T-helper 2 cell treated with Interferon-gamma antibody and Interleukin-4, amounts not matched to agents 100 ng/mL and 5 ng/mL, for 36 hours (primary cell): ENCODE measurements around the gene DTNB. TPM values are rescaled to one million over a fixed set of nuclear protein-coding genes. Genes with fewer than 3 reads are reported as not detected.

ENCODE experiments used
- intact Hi-C: fragments of 100-400 bp; cut with micrococcal nuclease; formaldehyde crosslinking; loops from one replicate; pipeline ENCODE4 v1.15.1; 2023
- total RNA-seq: library from RNA; stranded (reverse); gene quantifications from 2 replicates; pipeline ENCODE4 v1.2.3, GENCODE V29; 2022

The DTNB gene
- total RNA-seq, 1 donor from 2014 or later, result 24.7 TPM

DNA sequence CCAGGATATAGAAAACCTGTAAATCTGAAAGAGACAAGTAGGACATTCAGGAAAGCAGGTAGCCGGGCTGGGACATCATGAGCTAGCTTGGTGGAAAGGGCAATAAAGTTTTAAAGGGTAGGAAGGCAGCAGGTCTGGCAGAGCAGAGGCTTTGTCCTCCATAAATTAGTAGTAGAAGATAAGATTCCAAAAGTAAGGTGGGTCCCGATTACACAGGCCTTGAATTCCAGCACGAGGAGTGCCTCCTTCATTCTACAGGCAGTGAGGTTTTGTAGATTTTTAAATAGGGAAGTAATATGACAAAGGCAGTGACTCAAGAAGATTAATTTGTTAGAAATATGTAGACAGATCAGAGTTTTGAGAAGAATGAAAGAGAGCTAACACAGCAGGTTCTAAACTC is 160.7 kb downstream of the DTNB start:
- intact Hi-C loops, result no loop called here

GRCh38 chr2:25506226-25506625 is 167.2 kb downstream of the DTNB start:
- intact Hi-C loops, result no loop called here

- intact Hi-C loops, result no loop called here
These were observed 167.8 kb downstream of the DTNB start for GRCh38 chr2:25505622-25506021.

DNA sequence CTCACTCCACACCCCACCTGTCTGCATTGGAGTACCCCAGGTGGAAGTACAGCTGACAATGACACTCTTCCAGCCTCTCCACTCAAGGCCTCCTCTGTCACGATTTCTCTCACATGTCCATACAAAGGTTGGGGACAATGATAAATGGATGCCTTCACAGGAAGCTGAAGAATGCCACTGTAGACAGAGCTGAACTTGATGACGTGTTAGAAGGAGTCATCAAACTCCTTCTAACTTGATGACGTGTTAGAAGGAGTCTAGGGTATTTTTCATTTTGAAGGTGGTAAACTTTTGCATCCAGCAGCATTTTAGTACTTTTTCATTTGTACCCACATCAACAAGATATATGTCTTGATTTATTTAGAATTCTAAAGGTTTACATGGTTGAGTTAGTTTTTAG is 168.2 kb downstream of the DTNB start:
- intact Hi-C loops, result no loop called here

DNA sequence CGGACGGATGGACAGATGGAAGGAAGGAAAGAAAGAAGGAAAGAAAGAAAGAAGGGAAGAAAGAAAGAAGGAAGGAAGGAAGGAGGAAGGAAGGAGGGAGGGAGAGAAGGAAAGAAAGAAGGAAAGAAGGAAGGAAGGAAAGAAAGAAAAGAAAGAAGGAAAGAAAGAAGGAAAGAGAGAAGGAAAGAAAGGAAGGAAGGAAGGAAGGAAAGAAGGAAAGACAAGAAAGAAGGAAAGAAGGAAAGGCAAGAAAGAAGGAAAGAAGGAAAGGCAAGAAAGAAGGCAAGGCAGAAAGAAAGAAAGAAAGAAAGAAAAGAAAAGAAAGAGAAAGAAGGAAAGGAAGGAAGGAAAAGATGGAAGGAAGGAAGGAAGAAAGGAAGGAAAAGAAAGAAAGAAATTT is 169.1 kb downstream of the DTNB start:
- intact Hi-C loops, result no loop called here

- intact Hi-C loops, result no loop called here
These were observed 174.2 kb downstream of the DTNB start for GRCh38 chr2:25499157-25499556.

DNA sequence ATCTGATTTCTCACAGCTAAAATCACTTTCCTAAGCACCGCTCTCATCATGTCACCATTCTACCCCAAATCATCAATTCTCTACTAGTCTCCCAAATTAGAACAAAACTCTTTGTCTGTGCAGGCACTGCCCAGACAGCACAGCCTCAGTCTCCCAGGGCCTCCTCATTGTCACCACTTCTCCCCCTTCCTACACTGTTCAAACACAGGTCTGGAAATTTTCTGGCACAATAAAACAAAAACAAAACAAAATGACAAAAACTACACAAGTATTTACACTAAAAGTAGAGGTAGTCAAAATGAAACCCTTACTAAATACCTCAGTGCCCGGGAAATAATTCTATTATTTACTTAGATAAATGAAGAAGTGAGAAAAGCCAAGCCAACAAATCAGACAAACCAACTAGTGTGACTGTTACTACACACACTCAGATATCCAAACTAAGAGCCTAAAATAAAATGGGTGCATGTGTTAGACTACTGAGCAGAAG is 175.4 kb downstream of the DTNB start:
- intact Hi-C loops, result no loop called here

GRCh38 chr2:25497229-25497917 is 176.0 kb downstream of the DTNB start:
- intact Hi-C loops, result no loop called here

DNA sequence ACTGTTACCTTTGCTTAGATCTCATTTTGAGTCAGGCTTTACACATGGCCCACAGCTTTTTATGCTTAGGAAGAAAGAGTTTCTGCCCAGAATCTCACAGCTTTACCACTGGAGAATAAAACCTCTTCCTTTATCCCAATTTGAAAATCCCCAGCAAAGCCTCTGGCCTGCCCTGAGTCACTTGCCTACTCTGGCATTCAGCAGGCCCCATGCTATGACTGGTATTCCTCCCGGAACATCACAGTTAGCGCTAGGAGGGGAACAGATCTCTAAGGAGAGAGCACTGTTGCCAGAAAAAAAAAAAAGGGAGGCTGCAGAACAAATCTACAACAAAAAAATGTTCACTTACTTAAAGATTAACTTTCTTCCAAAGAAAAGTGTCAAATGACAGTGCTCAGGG is 178.8 kb downstream of the DTNB start:
- intact Hi-C loops, result no loop called here

GRCh38 chr2:25493207-25493606 is 180.2 kb downstream of the DTNB start:
- intact Hi-C loops, result no loop called here

- intact Hi-C loops, result no loop called here
These were observed 180.7 kb downstream of the DTNB start for GRCh38 chr2:25492726-25493125.

GRCh38 chr2:25491966-25492532 is 181.3 kb downstream of the DTNB start:
- intact Hi-C loops, result no loop called here

DNA sequence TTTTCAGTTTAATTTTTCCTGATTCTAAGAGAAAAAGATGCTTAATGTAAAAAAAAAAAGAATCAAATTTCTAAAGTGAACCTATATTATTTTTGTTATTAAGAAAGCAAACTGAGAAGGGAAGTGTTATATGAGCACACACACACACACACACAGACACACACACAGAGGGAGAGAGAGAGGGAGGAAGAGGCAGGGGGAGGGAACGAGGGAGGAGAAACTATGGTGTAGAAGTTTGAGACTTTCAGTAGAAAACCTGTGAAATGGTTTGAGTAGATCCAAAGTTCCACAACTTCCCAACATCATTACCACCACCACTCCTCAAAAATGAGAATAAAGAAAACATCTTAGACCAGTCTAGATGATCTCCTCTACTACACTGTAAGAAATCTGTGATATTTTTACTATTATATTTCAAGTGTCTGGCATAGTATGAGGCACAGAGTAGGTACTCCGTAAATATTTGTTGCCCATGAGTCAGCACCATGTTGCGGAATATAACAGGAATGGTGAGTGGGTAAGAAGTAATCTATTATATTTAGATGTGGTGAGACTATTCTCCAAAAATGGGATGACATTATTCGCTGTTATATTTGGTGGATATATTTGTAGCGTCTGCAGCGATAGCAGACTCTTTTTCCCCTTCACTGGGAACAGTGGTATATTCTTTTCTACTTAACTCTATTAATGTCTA is 182.2 kb downstream of the DTNB start:
- intact Hi-C loops, result no loop called here

DNA sequence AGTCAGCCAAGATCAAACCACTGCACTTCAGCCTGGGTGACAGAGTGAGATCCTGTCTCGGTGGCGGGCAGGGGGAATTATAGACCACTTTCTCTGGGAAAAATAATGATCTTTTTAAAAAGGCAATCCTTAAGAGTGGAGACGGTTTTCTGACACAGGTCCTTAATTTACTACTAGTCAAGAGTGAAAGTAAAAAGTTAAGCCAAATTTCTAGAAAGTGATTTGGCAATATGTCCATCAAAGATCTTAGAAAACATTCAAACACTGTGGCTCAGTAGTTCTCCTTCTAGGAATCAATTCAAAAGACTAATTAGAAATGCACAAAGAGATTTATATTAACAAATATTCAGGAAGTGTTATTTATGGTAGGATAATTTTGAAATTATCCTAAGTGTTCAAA is 183.2 kb downstream of the DTNB start:
- intact Hi-C loops, result no loop called here

DNA sequence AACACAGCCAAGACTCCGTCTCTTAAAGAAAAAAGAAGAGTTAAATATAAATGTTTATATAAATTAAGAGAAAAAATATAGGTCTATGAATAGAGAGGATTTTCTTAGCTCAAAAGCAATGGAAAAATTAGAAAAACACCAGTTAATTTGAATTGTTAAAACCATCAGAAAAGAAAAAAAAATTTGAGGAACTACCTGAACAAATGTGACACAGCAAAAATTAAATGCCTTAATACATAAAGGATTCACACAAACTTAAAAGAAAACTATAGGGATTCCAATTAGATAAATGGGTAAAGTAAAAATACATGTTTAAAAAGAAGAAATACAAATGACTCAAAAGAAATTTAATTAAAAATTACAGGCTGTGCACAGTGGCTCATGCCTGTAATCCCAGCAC is 183.7 kb downstream of the DTNB start:
- intact Hi-C loops, result no loop called here

- intact Hi-C loops, result no loop called here
These were observed 189.6 kb downstream of the DTNB start for GRCh38 chr2:25483607-25484266.

DNA sequence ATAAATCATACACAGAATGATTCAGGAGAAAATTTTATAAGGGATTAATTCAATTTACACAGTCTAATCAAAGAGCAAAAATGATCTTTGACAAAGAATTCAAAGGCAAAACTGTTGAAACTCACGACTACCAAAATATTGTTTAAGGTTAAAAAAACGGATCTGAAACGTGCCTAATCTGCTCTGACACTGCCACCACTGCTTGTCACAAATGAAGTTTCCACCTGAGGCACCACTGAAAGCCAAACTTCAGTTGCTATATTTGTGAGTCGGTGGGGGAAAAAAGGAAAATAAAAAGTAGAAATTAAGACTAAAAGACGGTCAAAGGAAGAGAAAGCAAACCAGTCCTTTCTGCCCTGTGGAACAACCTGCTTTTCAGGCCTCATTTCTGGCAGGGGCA is 191.0 kb downstream of the DTNB start:
- intact Hi-C loops, result no loop called here

DNA sequence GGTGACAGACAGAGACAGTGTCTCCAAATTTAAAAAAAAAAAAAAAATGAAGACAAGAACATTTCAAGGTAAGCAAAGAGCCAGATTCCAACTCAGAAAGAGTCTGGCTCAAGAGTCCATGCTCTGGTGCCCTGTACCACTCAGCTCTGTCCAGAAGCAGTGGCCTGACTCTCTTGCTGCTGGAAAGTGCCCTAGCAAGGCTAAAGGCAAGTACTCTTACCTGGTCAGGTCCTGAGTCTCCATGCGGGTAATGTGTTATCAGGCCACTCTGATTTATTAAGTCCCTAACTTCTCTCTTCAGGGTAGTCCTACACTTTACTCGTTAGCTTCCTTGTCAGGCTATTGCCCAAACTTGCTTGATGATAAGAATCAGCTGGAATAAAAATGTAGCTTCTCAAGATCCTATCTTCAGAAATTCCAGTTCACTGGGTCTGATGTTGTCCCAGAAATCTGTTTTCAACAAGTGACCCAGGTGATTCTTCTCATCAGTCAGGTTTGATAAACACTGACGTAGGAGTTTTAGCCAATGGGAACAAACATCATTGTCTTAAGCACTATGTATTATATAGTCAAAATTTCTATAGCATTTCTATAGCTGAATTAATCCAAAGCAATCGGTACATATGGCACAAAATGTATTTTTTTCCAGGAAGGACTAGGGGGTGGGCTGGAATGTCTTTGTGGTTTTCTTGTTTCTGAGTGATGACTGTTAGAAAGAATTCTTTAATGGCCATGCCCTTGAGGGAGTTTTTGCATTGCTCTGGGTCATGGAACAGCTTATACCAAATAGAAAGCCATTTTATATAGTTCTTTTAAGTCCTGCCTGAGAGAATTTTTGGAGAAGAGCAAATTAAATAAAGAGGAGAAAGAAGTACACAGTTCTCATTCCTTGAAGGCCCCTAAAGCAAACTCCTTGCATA is 191.7 kb downstream of the DTNB start:
- intact Hi-C loops, result no loop called here

- intact Hi-C loops, result no loop called here
These were observed 192.8 kb downstream of the DTNB start for GRCh38 chr2:25480561-25480960.

DNA sequence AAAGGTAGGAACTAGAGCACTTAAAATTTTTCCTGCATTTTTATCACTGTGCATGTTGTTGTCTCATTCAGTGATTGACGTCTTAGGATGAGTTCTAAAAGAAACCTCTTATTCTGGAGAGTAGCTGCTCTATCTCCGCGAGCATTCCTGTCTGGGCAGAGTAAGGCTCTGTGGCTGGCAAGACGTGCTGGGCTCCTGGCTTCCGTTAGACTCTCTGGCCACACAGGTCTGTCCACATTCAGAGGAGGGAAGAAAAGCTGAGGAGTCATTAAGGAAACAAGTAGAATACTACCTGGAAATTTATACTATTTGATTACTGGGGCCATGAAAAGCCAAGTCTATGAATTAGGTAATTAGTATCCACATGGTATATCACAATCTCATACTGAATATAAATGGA is 193.6 kb downstream of the DTNB start:
- intact Hi-C loops, result no loop called here

DNA sequence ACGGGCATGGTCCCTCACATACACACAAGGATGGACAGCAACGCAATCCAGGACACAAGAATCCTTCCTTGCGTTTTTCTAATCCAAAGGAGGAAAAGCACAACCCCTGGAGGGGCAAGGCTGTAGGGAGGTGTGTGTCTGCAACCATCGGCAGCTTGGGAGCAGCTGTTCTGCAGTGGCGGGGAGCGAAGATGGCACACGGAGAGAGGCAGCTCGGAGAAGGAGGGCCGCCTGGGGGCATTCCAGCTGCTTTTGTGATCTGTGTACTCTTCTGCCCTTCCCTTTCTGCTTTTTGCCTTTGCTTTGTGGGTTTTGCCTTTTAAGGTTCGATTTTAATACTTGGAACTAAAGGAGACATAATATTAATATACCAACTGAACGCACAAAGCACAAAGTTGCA is 194.6 kb downstream of the DTNB start:
- intact Hi-C loops, result no loop called here
